ENCODE measurements around the gene NNAT. TPM values are rescaled to one million over a fixed set of nuclear protein-coding genes. Genes with fewer than 3 reads are reported as not detected.

Gene NNAT
- total RNA-seq, 1 donor from 2014 or later = 0.40 TPM

- Mint-ChIP-seq H3K27me3 (peaks cover 31% of the 10 kb centered on the region), H3K9me3 (no peaks in the 10 kb centered on the region), H3K27ac (no peak overlapping the region), H3K4me3 (no peak overlapping the region), H3K4me1 (peaks cover 5% of the 10 kb centered on the region), H3K36me3 (ENCODE audit: low read depth) (no peaks in the 10 kb centered on the region)
- ChIA-PET POLR2A (interaction anchor here (0.6 kb wide), 1 partner anchor 221 kb away, joined by 3 read pairs; no protein-coding TSS in a partner anchor), CTCF (interaction anchor here (0.7 to 5.3 kb wide), 5 partner anchors 8 to 655 kb away, joined by 3 to 57 read pairs (median 4); no protein-coding TSS in a partner anchor)
- TF ChIP-seq CTCF (IDR thresholded peaks at IDR 0.05) = no peak
- DNase-seq (no peak), ATAC-seq (ENCODE audit: low read depth) (no peak)
- intact Hi-C loops (cut with micrococcal nuclease) = no loop called here
Measured at GRCh38 chr20:37566590-37567330, 45.7 kb downstream of the NNAT start.

GRCh38 chr20:37567331-37567665 lies 46.2 kb downstream of the NNAT start:
- H3K27ac Mint-ChIP-seq = no peak overlapping the region
- no peak for TF ChIP-seq CTCF (IDR thresholded peaks at IDR 0.05)
- DNase-seq (no peak), ATAC-seq (ENCODE audit: low read depth) (no peak)
- POLR2A ChIA-PET = no interaction called here
- no peaks in the 10 kb centered on the region for H3K9me3 Mint-ChIP-seq
- CTCF ChIA-PET = interaction anchor here (0.9 to 1.2 kb wide), 2 partner anchors 372 to 490 kb away, joined by 3 to 4 read pairs; no protein-coding TSS in a partner anchor
- H3K36me3 Mint-ChIP-seq (ENCODE audit: low read depth) = no peaks in the 10 kb centered on the region
- peaks cover 5% of the 10 kb centered on the region for H3K4me1 Mint-ChIP-seq
- intact Hi-C loops (cut with micrococcal nuclease) = no loop called here
- no peak overlapping the region for H3K4me3 Mint-ChIP-seq
- H3K27me3 Mint-ChIP-seq = peaks cover 31% of the 10 kb centered on the region

GRCh38 chr20:37567671-37568588 lies 46.9 kb downstream of the NNAT start:
- Mint-ChIP-seq H3K4me3 (no peak overlapping the region), H3K27ac (no peak overlapping the region), H3K4me1 (peaks cover 5% of the 10 kb centered on the region), H3K9me3 (no peaks in the 10 kb centered on the region), H3K36me3 (ENCODE audit: low read depth) (no peaks in the 10 kb centered on the region), H3K27me3 (peaks cover 33% of the 10 kb centered on the region)
- TF ChIP-seq CTCF (IDR thresholded peaks at IDR 0.05) = no peak
- ChIA-PET CTCF (interaction anchor here (0.9 to 1.2 kb wide), 2 partner anchors 372 to 490 kb away, joined by 3 to 4 read pairs; no protein-coding TSS in a partner anchor), POLR2A (no interaction called here)
- ATAC-seq (ENCODE audit: low read depth) = no peak
- intact Hi-C loops (cut with micrococcal nuclease) = no loop called here
- no peak for DNase-seq

GRCh38 chr20:37570419-37570818 lies 49.4 kb downstream of the NNAT start:
- ChIA-PET CTCF (no interaction called here), POLR2A (no interaction called here)
- H3K9me3 Mint-ChIP-seq = no peaks in the 10 kb centered on the region
- peaks cover 5% of the 10 kb centered on the region for H3K4me1 Mint-ChIP-seq
- DNase-seq (no peak), ATAC-seq (ENCODE audit: low read depth) (no peak)
- no peak for TF ChIP-seq CTCF (IDR thresholded peaks at IDR 0.05)
- H3K27me3 Mint-ChIP-seq = peaks cover 28% of the 10 kb centered on the region
- no peaks in the 10 kb centered on the region for H3K36me3 Mint-ChIP-seq (ENCODE audit: low read depth)
- no peak overlapping the region for H3K4me3 Mint-ChIP-seq
- intact Hi-C loops (cut with micrococcal nuclease) = loop anchor here (10.0 kb wide), 1 partner anchor 184 kb away; no protein-coding TSS in a partner anchor
- no peak overlapping the region for H3K27ac Mint-ChIP-seq

- ChIA-PET POLR2A (no interaction called here), CTCF (no interaction called here)
- intact Hi-C loops (cut with micrococcal nuclease) = loop anchor here (10.0 kb wide), 1 partner anchor 184 kb away; no protein-coding TSS in a partner anchor
- DNase-seq (no peak), ATAC-seq (ENCODE audit: low read depth) (no peak)
- H3K36me3 Mint-ChIP-seq (ENCODE audit: low read depth) = no peaks in the 10 kb centered on the region
- H3K27me3 Mint-ChIP-seq = peaks cover 25% of the 10 kb centered on the region
- H3K9me3 Mint-ChIP-seq = no peaks in the 10 kb centered on the region
- no peak overlapping the region for H3K27ac Mint-ChIP-seq
- no peak for TF ChIP-seq CTCF (IDR thresholded peaks at IDR 0.05)
- H3K4me1 Mint-ChIP-seq = peaks cover 11% of the 10 kb centered on the region
- H3K4me3 Mint-ChIP-seq = no peak overlapping the region
Measured at GRCh38 chr20:37571033-37571432, 50.0 kb downstream of the NNAT start.

All from activated B cell treated with CpG ODN at 0.5 μM for 24 hours (primary cell).